ENCODE results near the gene MEP1B. TPM values are rescaled to one million over a fixed set of nuclear protein-coding genes. Genes with fewer than 3 reads are reported as not detected.
"Not testable (repeated sequence)": the region's sequence is repeated elsewhere in the genome, so short reads cannot be mapped to it uniquely, and the experiment has no call there.

The MEP1B gene
- total and polyA plus RNA-seq, 5 experiments from 2014 or later = 0.30 TPM; not detected in 4

DNA sequence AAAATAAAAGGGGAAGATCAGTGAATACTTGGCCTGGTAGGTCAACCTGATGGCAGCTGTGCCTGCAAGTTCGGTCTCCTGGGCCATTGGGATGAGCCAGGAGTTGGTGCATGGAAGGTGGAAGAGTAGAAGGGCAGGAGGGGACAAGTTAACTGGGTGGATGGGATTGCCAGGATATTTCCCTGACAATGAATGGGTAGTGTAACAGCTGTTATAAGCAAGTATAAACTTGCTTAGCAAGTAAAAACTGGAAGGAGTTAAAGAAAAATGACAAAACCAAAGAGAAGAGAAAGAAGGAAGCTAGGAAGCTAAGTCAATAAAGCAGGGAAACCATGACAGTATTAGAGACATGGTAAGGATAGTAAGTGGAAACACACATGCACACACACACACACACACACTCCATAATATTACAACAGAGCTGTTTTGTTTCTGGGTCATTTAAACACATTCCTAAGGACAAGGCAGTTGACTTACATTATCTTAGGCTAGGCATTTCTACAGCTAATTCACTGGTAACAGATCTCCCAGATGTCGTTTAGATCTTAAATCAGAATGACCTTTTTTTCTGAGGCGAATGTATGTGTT, 29.7 kb downstream of the MEP1B start:
- Mint-ChIP-seq H3K36me3 (no peaks in the 10 kb centered on the region), H3K27ac (no peak overlapping the region), H3K27me3 (peaks cover 0 to 5% (median 0%) of the 10 kb centered on the region in 5 donors), H3K9me3 (no peaks in the 10 kb centered on the region), H3K4me1 (no peaks in the 10 kb centered on the region), H3K4me3 (no peak overlapping the region)
- DNase-seq = no peak
- POLR2A ChIA-PET = no interaction called here
- ATAC-seq = no peak

DNA sequence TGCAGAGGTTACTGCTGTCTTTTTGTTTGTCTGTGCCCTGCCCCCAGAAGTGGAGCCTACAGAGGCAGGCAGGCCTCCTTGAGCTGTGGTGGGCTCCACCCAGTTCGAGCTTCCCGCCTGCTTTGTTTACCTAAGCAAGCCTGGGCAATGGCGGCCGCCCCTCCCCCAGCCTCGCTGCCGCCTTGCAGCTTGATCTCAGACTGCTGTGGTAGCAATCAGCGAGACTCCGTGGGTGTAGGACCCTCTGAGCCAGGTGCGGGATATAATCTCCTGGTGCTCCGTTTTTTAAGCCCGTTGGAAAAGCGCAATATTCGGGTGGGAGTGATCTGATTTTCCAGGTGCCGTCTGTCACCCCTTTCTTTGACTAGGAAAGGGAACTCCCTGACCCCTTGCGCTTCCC, 43.5 kb downstream of the MEP1B start:
- H3K9me3 Mint-ChIP-seq, H3K4me1 Mint-ChIP-seq, DNase-seq, H3K4me3 Mint-ChIP-seq, ATAC-seq, H3K36me3 Mint-ChIP-seq, H3K27ac Mint-ChIP-seq, POLR2A ChIA-PET: not testable (repeated sequence)
- peaks cover 4 to 19% (median 11%) of the 10 kb centered on the region in 5 donors for H3K27me3 Mint-ChIP-seq

DNA sequence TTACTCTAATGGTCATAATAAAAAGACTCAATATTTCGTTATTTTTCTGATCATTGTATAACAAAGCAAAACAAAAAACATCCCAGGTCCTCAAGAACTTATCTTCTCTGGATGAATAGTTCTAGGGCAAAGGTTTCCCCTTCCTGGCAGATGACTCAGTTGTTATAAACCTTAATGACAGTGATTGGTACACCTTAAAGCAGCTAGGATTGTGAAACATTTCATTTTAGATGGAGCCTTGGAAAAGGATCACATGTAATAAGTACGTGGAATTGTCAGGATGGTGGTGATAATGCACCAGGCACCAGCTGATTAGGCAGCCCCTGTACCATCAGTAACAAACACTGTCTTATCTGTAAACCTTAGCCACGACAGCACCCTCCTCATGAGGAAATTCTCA, 47.2 kb downstream of the MEP1B start:
- DNase-seq (no peak), ATAC-seq (no peak)
- Mint-ChIP-seq H3K27me3 (peaks cover 4 to 23% (median 16%) of the 10 kb centered on the region in 5 donors), H3K4me3 (no peak overlapping the region), H3K36me3 (peaks cover 0 to 2% (median 0%) of the 10 kb centered on the region in 3 donors), H3K9me3 (peaks cover 0 to 10% (median 4%) of the 10 kb centered on the region in 9 donors), H3K27ac (no peak overlapping the region), H3K4me1 (peaks cover 0 to 1% (median 0%) of the 10 kb centered on the region in 4 donors)
- POLR2A ChIA-PET = no interaction called here

GRCh38 chr18:32238635-32239268, 48.9 kb downstream of the MEP1B start:
- Mint-ChIP-seq H3K4me3 (no peak overlapping the region), H3K36me3 (peaks cover 0 to 2% (median 0%) of the 10 kb centered on the region in 3 donors), H3K4me1 (peaks cover 0 to 1% (median 0%) of the 10 kb centered on the region in 4 donors), H3K9me3 (peaks cover 0 to 5% (median 2%) of the 10 kb centered on the region in 9 donors), H3K27me3 (peaks cover 3 to 20% (median 12%) of the 10 kb centered on the region in 5 donors), H3K27ac (no peak overlapping the region)
- DNase-seq (no peak), ATAC-seq (no peak)
- POLR2A ChIA-PET = no interaction called here

DNA sequence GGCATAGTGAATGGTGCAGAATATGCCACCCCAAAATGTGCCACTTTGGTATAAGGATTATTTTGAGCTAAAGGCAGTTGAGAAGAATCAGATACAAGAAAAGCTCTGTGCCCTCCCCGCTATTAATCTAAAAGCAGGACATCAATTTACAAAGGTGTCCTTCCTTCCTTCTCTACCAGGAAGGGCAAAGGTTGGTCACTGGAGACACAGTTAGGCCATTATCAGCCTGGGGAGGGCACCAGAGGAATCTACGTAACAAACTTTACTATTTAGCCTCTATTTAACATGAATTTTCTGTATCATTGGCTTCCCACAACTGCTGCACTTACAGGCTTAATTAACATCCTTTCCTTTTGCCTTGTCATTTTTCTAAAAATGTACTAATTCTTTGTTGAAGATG, 52.6 kb downstream of the MEP1B start:
- H3K4me1 Mint-ChIP-seq = no peaks in the 10 kb centered on the region
- peaks cover 6 to 19% (median 13%) of the 10 kb centered on the region in 5 donors for H3K27me3 Mint-ChIP-seq
- no peaks in the 10 kb centered on the region for H3K9me3 Mint-ChIP-seq
- no peak overlapping the region for H3K4me3 Mint-ChIP-seq
- no peak overlapping the region for H3K27ac Mint-ChIP-seq
- no peak for DNase-seq
- ATAC-seq = no peak
- POLR2A ChIA-PET = no interaction called here
- no peaks in the 10 kb centered on the region for H3K36me3 Mint-ChIP-seq

DNA sequence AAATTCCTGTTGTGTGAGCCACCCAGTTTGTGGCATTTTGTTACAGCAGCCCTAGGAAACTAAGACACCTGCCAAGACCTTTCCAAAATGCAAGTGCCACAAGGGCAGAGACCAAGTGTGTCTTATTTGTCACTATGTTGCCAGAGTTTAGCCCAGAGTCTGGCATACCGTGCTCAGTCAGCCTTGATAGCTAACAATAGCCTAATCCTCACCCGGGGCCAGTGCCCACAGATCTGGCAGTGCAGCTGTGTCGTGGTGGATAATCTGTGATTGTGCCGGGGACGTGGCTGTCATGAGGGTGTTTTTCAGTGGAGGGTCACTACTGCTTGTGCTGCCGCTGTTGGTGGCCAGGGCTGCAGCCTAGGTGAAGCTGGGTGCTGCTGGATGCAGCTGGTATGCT, 53.5 kb downstream of the MEP1B start:
- Mint-ChIP-seq H3K27me3 (peaks cover 4 to 21% (median 12%) of the 10 kb centered on the region in 5 donors), H3K9me3 (no peaks in the 10 kb centered on the region), H3K36me3 (no peaks in the 10 kb centered on the region), H3K4me1 (no peaks in the 10 kb centered on the region), H3K27ac (no peak overlapping the region), H3K4me3 (no peak overlapping the region)
- ATAC-seq (no peak), DNase-seq (no peak)
- POLR2A ChIA-PET = no interaction called here

GRCh38 chr18:32244881-32245280, 55.0 kb downstream of the MEP1B start:
- POLR2A ChIA-PET = no interaction called here
- DNase-seq (no peak), ATAC-seq (no peak)
- Mint-ChIP-seq H3K27me3 (peaks cover 10 to 25% (median 18%) of the 10 kb centered on the region in 5 donors), H3K4me3 (no peak overlapping the region), H3K4me1 (no peaks in the 10 kb centered on the region), H3K36me3 (no peaks in the 10 kb centered on the region), H3K27ac (no peak overlapping the region), H3K9me3 (no peaks in the 10 kb centered on the region)

DNA sequence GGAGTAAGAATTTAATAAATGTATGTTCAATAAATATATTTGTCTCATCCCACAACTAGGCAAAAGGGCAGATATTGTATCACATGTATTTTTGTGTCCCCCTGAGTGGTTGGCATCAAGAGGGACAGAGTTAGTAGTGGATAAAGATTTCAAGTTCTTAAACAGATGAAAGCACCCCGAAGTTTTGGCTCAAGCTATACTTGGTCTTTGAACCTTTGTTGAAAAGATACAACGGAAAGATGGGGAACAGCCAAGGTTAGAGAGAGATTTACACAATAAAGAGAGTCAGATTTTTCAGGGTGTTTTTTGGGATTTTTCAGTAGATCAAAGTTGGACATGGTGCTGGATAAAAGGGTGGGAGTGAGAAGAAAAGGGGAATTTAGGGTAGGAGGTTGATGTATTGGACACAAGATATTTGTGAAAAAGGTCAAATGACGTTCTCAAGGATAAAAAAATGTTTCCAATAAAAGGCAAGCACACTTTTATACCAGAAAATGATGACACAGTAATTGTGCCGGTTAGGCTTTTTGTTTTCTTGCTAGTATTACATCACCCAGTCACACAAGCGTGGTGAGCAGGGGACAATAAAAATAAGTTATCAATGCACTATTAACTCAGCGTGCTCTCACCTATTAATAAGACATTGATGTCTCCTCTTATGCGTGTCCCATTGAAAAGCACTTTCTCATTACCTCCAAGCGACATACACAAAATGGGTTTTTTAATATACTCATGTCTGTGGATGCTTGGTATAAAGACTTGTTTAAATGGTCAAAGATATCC, 59.5 kb downstream of the MEP1B start:
- DNase-seq = no peak
- Mint-ChIP-seq H3K27me3 (peaks cover 12 to 40% (median 16%) of the 10 kb centered on the region in 5 donors), H3K9me3 (no peaks in the 10 kb centered on the region), H3K4me1 (no peaks in the 10 kb centered on the region), H3K36me3 (no peaks in the 10 kb centered on the region), H3K27ac (no peak overlapping the region), H3K4me3 (no peak overlapping the region)
- POLR2A ChIA-PET = no interaction called here
- no peak for ATAC-seq

DNA sequence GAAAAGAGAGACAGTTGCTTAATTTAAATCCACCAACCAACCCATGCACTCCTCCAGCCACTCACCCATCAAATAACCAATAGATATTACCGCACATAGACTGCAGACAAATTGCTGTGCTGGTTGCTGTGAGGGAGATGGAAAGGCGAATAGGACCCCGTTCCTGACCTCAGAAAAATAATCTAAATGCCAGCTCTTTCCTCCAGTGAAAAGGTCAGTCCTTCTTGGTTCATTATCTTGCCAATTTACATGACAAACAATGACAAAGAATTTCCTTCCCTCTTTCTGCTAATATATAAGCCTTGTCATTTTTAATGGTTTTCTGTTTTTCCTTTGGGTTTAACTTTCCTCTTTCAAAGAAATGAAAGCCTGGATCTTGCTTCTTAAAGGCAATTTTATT, 61.6 kb downstream of the MEP1B start:
- ATAC-seq (no peak), DNase-seq (no peak)
- Mint-ChIP-seq H3K4me1 (no peaks in the 10 kb centered on the region), H3K27ac (no peak overlapping the region), H3K27me3 (peaks cover 18 to 40% (median 20%) of the 10 kb centered on the region in 5 donors), H3K36me3 (no peaks in the 10 kb centered on the region), H3K9me3 (no peaks in the 10 kb centered on the region), H3K4me3 (no peak overlapping the region)
- POLR2A ChIA-PET = no interaction called here

GRCh38 chr18:32252141-32252860, 62.5 kb downstream of the MEP1B start:
- no peak overlapping the region for H3K4me3 Mint-ChIP-seq
- no peaks in the 10 kb centered on the region for H3K4me1 Mint-ChIP-seq
- DNase-seq (no peak), ATAC-seq (no peak)
- H3K9me3 Mint-ChIP-seq = no peaks in the 10 kb centered on the region
- peaks cover 19 to 46% (median 27%) of the 10 kb centered on the region in 5 donors for H3K27me3 Mint-ChIP-seq
- POLR2A ChIA-PET = no interaction called here
- no peak overlapping the region for H3K27ac Mint-ChIP-seq
- H3K36me3 Mint-ChIP-seq = no peaks in the 10 kb centered on the region

- no peaks in the 10 kb centered on the region for H3K36me3 Mint-ChIP-seq
- H3K4me1 Mint-ChIP-seq = no peaks in the 10 kb centered on the region
- ATAC-seq = no peak
- POLR2A ChIA-PET = no interaction called here
- peaks cover 17 to 36% (median 28%) of the 10 kb centered on the region in 5 donors for H3K27me3 Mint-ChIP-seq
- no peak overlapping the region for H3K27ac Mint-ChIP-seq
- no peaks in the 10 kb centered on the region for H3K9me3 Mint-ChIP-seq
- no peak overlapping the region for H3K4me3 Mint-ChIP-seq
- no peak for DNase-seq
Measured at GRCh38 chr18:32255570-32255969, 65.7 kb downstream of the MEP1B start.

DNA sequence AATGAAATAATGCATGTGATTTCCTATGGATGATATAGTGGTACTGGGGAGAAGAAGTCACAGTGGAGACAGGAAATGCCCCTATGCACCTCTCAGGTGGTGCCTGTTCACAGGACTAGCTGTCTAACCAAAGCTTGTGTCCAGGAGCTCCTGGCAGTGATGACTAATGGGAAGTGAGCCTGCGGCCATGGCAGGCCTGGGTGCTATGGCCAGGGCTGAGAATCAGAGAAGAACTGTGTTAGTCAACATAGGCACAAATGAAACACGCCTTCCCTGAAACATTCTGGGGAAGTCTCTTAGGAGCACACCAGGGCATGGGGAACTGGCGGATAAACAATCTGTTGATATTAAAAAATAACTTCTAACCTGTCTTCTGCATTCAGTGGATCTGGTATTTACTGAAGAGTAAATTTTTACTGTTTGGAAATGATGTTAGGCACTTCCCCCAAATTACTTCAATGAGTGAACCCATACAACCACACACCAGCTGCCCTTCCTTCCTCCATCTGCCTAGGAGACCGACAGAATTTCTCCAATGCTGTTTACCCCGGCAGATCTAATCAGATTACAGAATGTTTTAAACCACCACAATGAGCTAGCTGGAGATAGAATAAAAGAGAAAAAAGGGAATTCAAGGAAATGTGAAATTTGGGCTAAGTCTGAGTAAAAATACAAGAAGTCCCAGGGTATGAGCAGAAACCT, 67.4 kb downstream of the MEP1B start:
- DNase-seq (no peak), ATAC-seq (no peak)
- peaks cover 19 to 43% (median 30%) of the 10 kb centered on the region in 5 donors for H3K27me3 Mint-ChIP-seq
- no peaks in the 10 kb centered on the region for H3K4me1 Mint-ChIP-seq
- no peak overlapping the region for H3K4me3 Mint-ChIP-seq
- no peaks in the 10 kb centered on the region for H3K36me3 Mint-ChIP-seq
- H3K27ac Mint-ChIP-seq = no peak overlapping the region
- POLR2A ChIA-PET = no interaction called here
- H3K9me3 Mint-ChIP-seq = no peaks in the 10 kb centered on the region
